Mucosa of descending colon (tissue), 3 donors: ENCODE results near the gene SMARCB1. TPM values are rescaled to one million over a fixed set of nuclear protein-coding genes. Genes with fewer than 3 reads are reported as not detected.

Experiments
- ATAC-seq: fragments of 200-7000 bp; cut with Tn5 transposase; one replicate; pipeline ENCODE4 v1.9.1; 2020; ENCODE audit warnings: mild to moderate bottlenecking, moderate library complexity
- DNase-seq, 3 donors: peaks; one replicate each; pipeline ENCODE4 v3.0.0-alpha.2; 2020
- H3K36me3 ChIP-seq: fragments of 200-600 bp; one replicate; pipeline ENCODE4 v1.8.0; 2021; ENCODE audit warnings: low read depth, mild to moderate bottlenecking
- H3K4me1 ChIP-seq: fragments of 200-600 bp; one replicate; pipeline ENCODE4 v1.8.0; 2021; ENCODE audit warnings: low read depth, mild to moderate bottlenecking
- H3K4me3 ChIP-seq: fragments of 200-600 bp; one replicate; pipeline ENCODE4 v1.8.0; 2021; ENCODE audit warnings: mild to moderate bottlenecking
- H3K9me3 ChIP-seq: fragments of 200-600 bp; one replicate; pipeline ENCODE4 v1.8.0; 2021; ENCODE audit warnings: mild to moderate bottlenecking
- CTCF ChIP-seq: fragments of 200-600 bp; IDR thresholded peaks from one replicate; pipeline ENCODE4 v1.8.0; 2022; ENCODE audit warnings: antibody characterized with exemption, mild to moderate bottlenecking
- intact Hi-C, 2 donors: fragments of 100-400 bp; cut with DNase I in 1 of 2; cut with micrococcal nuclease in 1 of 2; formaldehyde crosslinking; loops; one replicate each; pipeline versions ENCODE4 v1.11.0 to v1.11.1; 2022; cut with DNase I, micrococcal nuclease
- total RNA-seq, 3 donors: library from RNA; stranded (reverse); fragmentation: NEBNext Ultra II Directional in 2 of 3; extraction: Animal tissue kit (Norgen Biotek cat#: 25700) in 2 of 3; gene quantifications; one replicate each; pipeline versions ENCODE4 v1.2.1 to v1.2.4, GENCODE V29; 2021 to 2023
- donor health status: DM: no; HTN: no; CAD: no; lungs with moderate emphysema.
- donor health status: DM: no; HTN: no; CAD: no.
- donor health status: DM: no; HTN: yes; CAD: no.

The SMARCB1 gene
- total RNA-seq, 3 donors from 2014 or later = 60.1 to 85.1 (median 69.3) TPM

GRCh38 chr22:23787600-23787896 lies 782 bp downstream of the SMARCB1 start:
- Histone ChIP-seq H3K4me3 (peak overlapping the region; percentile 86), H3K4me1 (peaks cover 30% of the 10 kb centered on the region), H3K9me3 (no peaks in the 10 kb centered on the region), H3K36me3 (no peaks in the 10 kb centered on the region)
- DNase-seq = no peak
- intact Hi-C loops = no loop called here
- ATAC-seq = peak; percentile 0
- no peak for TF ChIP-seq CTCF

GRCh38 chr22:23787910-23788309 lies 1.1 kb downstream of the SMARCB1 start:
- no peaks in the 10 kb centered on the region for H3K36me3 ChIP-seq
- H3K4me3 ChIP-seq = no peak overlapping the region
- ATAC-seq (no peak), DNase-seq (peak in 2 of 3 donors; percentile 9 to 22)
- no peak for TF ChIP-seq CTCF
- intact Hi-C loops = no loop called here
- H3K4me1 ChIP-seq = peaks cover 30% of the 10 kb centered on the region
- H3K9me3 ChIP-seq = no peaks in the 10 kb centered on the region

- DNase-seq = no peak
- TF ChIP-seq CTCF = no peak
- Histone ChIP-seq H3K36me3 (no peaks in the 10 kb centered on the region), H3K9me3 (no peaks in the 10 kb centered on the region), H3K4me1 (peaks cover 21% of the 10 kb centered on the region), H3K4me3 (no peak overlapping the region)
- intact Hi-C loops = no loop called here
- no peak for ATAC-seq
These were observed 2.4 kb downstream of the SMARCB1 start for GRCh38 chr22:23789121-23789520.

GRCh38 chr22:23789638-23790037 lies 2.9 kb downstream of the SMARCB1 start:
- TF ChIP-seq CTCF = no peak
- Histone ChIP-seq H3K9me3 (no peaks in the 10 kb centered on the region), H3K4me1 (peaks cover 15% of the 10 kb centered on the region), H3K36me3 (no peaks in the 10 kb centered on the region), H3K4me3 (no peak overlapping the region)
- intact Hi-C loops = no loop called here
- DNase-seq (peak in 1 of 3 donors; percentile 6), ATAC-seq (no peak)

GRCh38 chr22:23790819-23791737 lies 4.3 kb downstream of the SMARCB1 start:
- intact Hi-C loops = no loop called here
- ATAC-seq (no peak), DNase-seq (peak in 2 of 3 donors; percentile 7 to 34)
- Histone ChIP-seq H3K9me3 (no peaks in the 10 kb centered on the region), H3K4me3 (no peak overlapping the region), H3K36me3 (peaks cover 5% of the 10 kb centered on the region), H3K4me1 (peaks cover 13% of the 10 kb centered on the region)
- no peak for TF ChIP-seq CTCF
